ENCODE measurements around the gene PDGFA. TPM values are rescaled to one million over a fixed set of nuclear protein-coding genes. Genes with fewer than 3 reads are reported as not detected.

Gene PDGFA
- total RNA-seq, 4 donors from 2014 or later = 7.0 to 23.7 (median 8.8) TPM

GRCh38 chr7:447523-447922 lies 72.1 kb downstream of the PDGFA start:
- no peak for TF ChIP-seq CTCF (IDR thresholded peaks at IDR 0.05)
- DNase-seq (ENCODE audit: low spot score) (no peak), ATAC-seq (ENCODE audit: low FRiP score) (no peak)

Other genes starting within 250 kb of the PDGFA start
- gene FOXL3, start 229.7 kb downstream of the PDGFA start, total RNA-seq = not detected
- gene DNAAF5, start 206.9 kb upstream of the PDGFA start, total RNA-seq = 10 to 100 TPM; 15.7 to 27.1 (median 25.1) TPM
- 10 to 100 TPM in 2 of 4 donors, 1 to 10 TPM in 2; 9.0 to 11.4 (median 10.3) TPM for gene PRKAR1B, start 207.4 kb upstream of the PDGFA start, total RNA-seq